Measurements from ENCODE around the gene TANGO6.
"Not testable (repeated sequence)": the region's sequence is repeated elsewhere in the genome, so short reads cannot be mapped to it uniquely, and the experiment has no call there.

Gene TANGO6

DNA sequence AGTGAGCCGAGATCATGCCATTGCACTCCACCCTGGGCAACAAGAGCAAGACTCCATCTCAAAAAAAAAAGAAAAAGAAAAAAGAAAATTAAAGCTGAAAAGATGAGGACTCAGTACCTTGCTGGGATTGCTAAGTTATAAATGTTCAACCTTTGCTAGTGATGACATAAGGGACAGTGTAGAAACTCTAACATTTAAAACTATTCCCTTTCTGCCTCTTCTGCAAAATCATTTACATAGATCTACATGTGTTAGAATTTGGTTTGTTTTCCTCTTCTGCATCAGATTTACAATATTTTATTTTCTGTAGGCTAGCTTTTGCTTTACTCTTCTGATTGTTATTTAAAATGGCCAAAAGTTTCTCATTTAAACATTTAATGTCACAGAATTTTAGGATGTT, 212.6 kb downstream of the TANGO6 start:
- no peak for DNase-seq (ENCODE audit: low read depth in 2 of 2)

GRCh38 chr16:69056421-69056820, 213.1 kb downstream of the TANGO6 start:
- no peak for DNase-seq (ENCODE audit: low read depth in 2 of 2)

- peak; percentile 63 to 64 for DNase-seq (ENCODE audit: low read depth in 2 of 2)
Measured at GRCh38 chr16:69057400-69058378, 214.4 kb downstream of the TANGO6 start.

- not testable (repeated sequence) for DNase-seq (ENCODE audit: low read depth in 2 of 2)
Measured at GRCh38 chr16:69063491-69063890, 220.2 kb downstream of the TANGO6 start.

GRCh38 chr16:69064124-69064763, 220.9 kb downstream of the TANGO6 start:
- DNase-seq (ENCODE audit: low read depth in 2 of 2), result no peak

GRCh38 chr16:69064764-69065313, 221.5 kb downstream of the TANGO6 start:
- no peak for DNase-seq (ENCODE audit: low read depth in 2 of 2)

GRCh38 chr16:69069504-69069903, 226.2 kb downstream of the TANGO6 start:
- no peak for DNase-seq (ENCODE audit: low read depth in 2 of 2)

DNA sequence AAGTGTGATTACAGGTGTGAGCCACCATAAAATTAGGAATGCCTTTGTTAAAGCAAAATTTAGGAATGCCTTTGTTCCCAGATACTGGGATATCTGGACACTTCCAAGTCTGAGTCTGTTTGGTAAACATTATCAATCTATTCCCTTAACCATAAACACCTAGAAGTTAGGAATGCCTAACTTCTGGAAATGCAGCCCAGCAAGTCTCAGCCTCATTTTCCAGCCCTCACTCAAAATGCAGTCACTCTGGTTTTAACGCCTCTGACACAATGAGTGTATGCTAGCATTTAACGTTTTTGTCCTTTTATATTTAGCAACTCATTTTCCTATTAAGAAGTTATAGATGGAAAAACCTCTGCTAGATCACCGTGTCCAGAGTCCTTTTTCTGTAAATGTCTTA, 227.7 kb downstream of the TANGO6 start:
- DNase-seq (ENCODE audit: low read depth in 2 of 2), result no peak

- DNase-seq (ENCODE audit: low read depth in 2 of 2), result no peak
Measured at GRCh38 chr16:69072640-69072974, 229.3 kb downstream of the TANGO6 start.

DNA sequence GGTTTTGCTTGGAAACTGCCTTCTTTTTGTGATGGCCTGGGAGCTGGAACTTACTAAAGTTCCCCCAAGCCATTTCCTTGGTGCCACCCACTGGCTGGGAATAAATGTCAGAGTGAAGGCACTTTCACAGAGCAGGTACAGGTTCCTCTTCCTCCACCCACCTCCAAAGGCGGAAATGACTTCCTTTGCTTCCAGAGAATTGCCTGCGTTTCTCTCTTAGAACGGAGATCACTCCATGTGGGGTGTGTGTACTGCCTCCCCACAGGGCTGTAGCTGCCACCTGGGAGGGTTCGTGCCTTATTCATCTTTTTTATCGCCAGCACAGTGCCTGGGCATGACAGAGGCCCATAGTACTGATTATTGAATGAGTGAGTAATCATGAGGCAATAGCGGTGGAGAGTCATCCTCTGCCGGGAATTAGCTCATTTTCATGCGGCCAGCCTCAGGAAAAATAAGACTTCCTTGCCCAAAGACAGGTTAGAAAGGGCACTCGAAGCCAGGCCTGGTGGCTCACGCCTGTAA, 229.9 kb downstream of the TANGO6 start:
- peak; percentile 41 to 50 for DNase-seq (ENCODE audit: low read depth in 2 of 2)

DNA sequence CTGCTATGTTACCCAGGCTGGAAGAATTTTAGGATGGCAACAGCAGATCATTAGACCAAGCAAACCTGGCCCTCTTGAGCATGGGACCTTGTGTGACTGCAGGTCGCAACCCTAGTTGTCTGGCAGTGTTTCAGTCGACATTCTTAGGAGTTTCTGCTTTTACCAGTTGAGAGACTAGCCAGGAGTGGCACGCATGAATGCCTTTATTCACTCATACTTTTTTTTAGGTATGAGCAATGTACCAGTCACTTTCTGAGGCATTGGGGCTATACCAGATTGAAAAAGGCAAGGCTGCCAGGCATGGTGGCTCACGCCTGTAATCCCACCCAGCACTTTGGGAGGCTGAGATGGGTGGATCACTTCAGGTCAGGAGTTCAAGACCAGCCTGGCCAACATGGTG, 233.9 kb downstream of the TANGO6 start:
- no peak for DNase-seq (ENCODE audit: low read depth in 2 of 2)

DNA sequence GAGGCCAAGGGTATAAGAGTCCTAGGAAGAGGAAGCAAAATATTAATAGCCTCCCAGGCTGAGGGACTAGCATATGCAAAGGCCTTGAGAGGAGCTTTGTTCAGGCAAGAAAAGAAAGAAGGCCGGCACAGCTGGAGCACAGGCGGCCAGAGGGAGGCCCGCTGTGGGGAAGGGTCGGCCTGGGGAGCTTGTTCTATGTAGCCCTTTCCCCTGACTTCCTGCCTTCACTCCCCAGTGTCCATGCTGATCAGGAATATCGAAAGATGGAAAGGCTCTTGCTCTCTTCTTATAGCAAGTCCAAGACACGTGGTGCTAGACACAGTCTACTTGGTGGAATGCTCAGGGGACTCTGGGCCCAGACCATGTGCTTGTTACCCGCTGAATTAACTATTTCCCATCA, 234.7 kb downstream of the TANGO6 start:
- no peak for DNase-seq (ENCODE audit: low read depth in 2 of 2)

GRCh38 chr16:69079697-69080096, 236.4 kb downstream of the TANGO6 start:
- DNase-seq (ENCODE audit: low read depth in 2 of 2), result no peak

- DNase-seq (ENCODE audit: low read depth in 2 of 2), result no peak
Measured at GRCh38 chr16:69083306-69083941, 240.1 kb downstream of the TANGO6 start.

- DNase-seq (ENCODE audit: low read depth in 2 of 2), result no peak
Measured at GRCh38 chr16:69084289-69084688, 241.0 kb downstream of the TANGO6 start.

- no peak for DNase-seq (ENCODE audit: low read depth in 2 of 2)
Measured at GRCh38 chr16:69085032-69085695, 241.8 kb downstream of the TANGO6 start.

DNA sequence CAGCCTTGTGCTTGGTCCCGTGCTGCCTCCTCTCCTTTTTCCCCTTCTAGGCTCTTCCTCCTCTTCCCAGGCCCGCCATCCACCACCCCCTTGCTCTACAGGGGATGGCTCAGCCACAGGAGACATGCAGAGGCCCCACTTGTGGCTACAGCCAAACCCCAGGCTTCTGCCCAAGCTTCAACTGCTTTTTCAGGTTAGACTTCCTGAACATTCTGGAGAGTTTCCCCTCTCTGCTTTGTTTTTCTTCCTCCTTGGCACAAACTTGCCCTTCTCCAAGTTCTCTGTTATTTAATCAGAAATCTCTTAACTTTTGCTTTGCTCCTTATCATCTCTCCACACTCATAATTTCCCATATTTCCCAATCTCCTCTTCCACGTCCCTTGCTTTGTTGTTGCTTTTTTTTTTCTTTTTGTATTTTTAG, 243.8 kb downstream of the TANGO6 start:
- DNase-seq (ENCODE audit: low read depth in 2 of 2), result no peak

DNA sequence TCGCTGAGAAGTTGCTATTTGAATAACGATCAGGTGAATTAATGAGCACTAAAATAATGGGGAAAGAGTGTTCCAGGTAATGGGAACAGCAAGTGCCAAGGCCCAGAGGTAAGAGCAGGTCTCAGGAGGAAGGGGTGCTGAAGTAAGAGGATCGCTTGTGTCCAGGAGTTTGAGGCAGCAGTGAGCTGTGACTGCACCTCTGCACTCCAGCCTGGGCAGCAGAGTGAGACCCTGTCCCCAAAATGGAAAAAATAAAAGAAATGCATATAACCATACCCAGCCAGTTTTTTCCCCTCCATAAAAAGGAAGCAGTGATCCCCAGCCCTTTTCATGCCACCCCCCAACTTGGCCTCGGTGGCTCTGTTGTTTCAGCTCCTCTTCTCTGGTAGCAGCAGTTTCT, 245.4 kb downstream of the TANGO6 start:
- no peak for DNase-seq (ENCODE audit: low read depth in 2 of 2)

DNA sequence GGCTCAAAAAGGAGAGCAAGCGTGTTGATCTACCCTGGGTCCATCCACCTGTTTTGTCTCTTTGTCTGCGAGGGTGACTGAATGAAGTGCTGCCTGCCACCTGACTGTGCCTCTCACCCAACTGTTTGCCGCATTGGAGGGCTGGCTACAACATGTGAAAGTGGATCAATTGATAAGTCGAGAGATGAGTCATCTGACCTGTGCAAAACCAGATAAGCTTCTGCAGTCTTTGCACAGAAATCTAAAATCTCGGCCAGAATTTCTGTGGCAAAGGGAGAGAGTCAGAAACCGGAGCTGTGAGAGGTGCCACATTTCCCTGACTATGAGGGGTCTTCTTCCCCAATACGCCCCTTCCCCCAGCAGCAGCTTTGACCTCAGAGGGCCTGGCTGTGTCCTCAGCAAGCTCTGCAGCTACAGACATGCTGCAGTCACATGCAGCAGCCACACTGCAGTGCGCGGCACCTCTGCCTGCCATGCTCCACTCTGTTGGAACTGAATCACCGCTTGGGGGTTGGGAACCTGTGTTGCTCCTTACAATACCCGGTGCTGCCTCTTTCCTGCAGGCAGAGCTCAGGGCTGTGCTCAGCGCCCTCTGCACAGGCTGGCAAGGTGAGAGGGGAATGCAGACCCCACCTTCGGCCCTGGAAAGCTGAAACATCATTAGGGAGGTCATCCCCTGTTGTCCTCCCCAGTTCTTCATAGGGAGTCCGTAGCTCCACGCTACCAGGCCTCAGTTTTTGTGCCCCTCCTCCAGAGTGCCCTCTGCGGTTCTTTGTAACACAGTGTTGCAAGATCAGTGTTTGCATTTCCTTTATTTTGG, 246.0 kb downstream of the TANGO6 start:
- DNase-seq (ENCODE audit: low read depth in 2 of 2), result no peak

DNA sequence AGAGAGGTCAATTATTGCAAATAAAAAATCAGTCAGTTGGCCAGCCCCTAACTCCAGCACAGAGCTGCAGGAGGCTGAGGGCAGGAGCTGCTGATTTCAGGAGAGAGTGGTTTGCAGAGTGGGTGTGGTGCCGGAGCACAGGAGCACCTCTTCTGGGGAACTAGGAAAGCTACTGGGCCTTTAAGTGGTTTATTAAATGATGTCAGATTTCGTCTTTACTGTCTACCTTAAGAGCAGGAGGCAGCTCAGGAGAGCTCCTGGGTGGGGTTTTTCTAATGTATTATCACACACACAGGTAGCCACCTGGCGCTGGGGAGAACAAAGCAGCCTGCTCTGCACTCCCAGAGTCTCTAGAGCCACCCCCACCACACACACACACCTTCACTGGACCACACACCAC, 250.6 kb downstream of the TANGO6 start:
- no peak for DNase-seq (ENCODE audit: low read depth in 2 of 2)

DNA sequence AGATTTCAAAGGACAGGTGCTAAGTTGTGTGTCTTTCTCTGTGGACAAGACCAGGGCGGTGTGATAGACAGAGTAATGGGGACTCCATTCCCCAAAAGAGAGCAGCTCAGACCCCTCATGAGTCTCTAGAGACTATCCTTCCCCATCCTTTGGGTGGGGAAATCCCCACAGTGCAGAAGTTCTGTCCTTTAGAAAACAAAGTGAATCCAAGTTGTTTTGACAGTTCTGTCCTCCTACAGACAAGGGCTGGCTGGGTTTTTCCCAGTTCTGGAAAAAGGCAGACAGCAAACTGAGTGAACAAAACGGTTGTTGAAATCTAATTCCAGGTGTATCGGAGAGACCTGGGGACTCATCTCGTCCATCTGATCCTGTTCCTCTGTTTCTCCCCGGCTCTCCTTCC, 251.2 kb downstream of the TANGO6 start:
- DNase-seq (ENCODE audit: low read depth in 2 of 2), result no peak

All from fibroblast of skin of left quadriceps (primary cell).